ENCODE measurements around the gene TSPAN32. TPM values are rescaled to one million over a fixed set of nuclear protein-coding genes. Genes with fewer than 3 reads are reported as not detected.
A peak's percentile ranks its signal among the peaks of the same experiment; 100 is the strongest.

TSPAN32 gene
- total and polyA plus RNA-seq, 3 experiments from 2014 or later: 6.6 to 68.5 (median 7.4) TPM

DNA sequence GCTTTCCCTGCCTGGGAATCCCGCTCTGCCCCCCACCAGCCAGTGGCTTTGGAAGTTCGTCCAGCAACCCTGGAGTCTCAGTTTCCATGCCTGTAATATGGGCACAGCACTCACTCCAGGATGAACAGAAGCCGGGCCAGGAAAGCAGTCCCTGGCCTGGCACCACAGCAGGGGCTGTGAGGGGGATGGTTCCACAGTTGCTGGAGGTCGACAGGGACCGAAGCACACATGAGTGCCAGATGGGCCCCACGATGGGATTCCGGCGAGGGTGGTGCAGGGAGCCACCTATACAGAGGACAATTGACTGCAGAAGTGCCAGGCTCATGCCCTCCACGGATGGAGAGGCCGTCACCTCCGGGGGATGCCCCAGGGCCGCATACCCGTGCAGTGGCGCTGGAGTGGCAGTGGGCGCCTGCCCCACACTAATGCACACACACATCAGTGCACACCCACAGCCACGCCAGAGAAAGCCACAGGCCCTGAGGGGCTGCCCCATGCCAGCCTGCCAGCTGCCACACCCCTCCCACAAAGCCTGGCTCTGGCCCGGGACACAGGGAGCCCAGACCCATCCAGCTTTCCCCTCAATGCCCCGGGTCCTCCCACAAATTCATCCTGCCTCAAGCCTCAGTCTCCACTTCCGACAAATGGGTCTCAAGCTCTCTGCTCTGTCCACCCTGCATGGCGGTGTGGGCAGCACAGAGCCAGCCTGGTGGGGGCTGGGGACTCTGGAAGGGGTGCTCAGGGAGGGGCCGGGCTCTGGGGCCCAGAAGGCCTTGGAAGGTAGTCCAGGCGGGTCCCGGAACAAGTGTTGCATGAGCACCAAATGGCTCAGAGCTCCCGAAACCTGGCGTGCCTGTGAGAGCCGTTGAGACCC is 41.1 kb upstream of the TSPAN32 start:
- Histone ChIP-seq H3K9me3 (ENCODE audit: low read length) (no peaks in the 10 kb centered on the region), H3K27me3 (ENCODE audit: insufficient read depth, low read length, poor library complexity, severe bottlenecking) (no peaks in the 10 kb centered on the region), H3K4me3 (ENCODE audit: low read length) (no peak overlapping the region), H3K27ac (ENCODE audit: low read depth, low read length) (no peak overlapping the region), H3K36me3 (ENCODE audit: insufficient read depth, low read length) (no peaks in the 10 kb centered on the region), H3K4me1 (ENCODE audit: insufficient read depth, low read length) (peaks cover 8% of the 10 kb centered on the region)
- peaks cover 6 to 7% (median 6%) of the 10 kb centered on the region in 3 donors for H3K4me1 Mint-ChIP-seq
- H3K36me3 Mint-ChIP-seq: no peaks in the 10 kb centered on the region
- H3K27me3 Mint-ChIP-seq: peaks cover 0 to 2% of the 10 kb centered on the region in 2 donors
- DNase-seq: no peak
- H3K27ac Mint-ChIP-seq: no peak overlapping the region
- H3K4me3 Mint-ChIP-seq: no peak overlapping the region
- CTCF ChIA-PET: no interaction called here
- POLR2A ChIA-PET: no interaction called here
- H3K9me3 Mint-ChIP-seq: no peaks in the 10 kb centered on the region

DNA sequence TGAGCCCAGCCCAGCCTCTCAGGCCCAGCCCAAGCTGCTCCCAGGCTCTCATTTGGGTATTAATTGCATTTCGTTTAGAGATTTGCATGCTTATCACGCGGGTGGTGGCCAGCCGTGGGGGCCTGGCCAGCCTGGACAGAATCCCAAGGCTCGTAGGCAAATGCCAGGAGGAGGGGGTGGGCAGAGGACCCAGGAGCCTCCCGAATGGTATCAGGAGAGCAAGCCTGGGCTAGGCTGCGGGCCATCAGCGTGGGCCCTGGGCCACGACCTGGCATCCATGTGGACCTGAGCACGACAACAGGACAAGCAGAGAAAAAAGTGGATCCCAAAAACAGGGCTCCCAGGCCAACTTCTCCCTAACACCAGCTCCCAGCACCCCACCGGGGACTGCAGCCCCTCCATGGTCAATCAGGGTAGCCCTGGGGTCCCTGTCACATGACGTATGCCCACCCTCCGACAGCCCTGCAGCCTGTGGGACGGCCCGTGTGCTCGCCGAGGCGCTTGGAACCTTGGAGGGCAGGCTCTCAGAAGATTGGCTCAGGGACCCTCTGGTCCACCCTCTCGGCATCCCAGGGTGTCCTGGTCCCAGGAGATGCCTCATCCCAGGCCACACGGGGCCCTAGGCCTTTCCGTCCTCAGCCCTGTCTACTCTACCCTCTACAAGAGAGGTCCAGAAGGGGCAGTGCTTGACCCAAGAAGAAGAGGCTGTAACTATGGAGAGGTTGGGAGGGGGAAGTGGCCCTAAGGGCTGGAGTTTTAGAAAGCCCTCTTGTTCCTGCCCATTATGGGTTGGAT is 40.2 kb upstream of the TSPAN32 start:
- no peaks in the 10 kb centered on the region for H3K36me3 Mint-ChIP-seq
- Histone ChIP-seq H3K4me1 (ENCODE audit: insufficient read depth, low read length) (peaks cover 17% of the 10 kb centered on the region), H3K9me3 (ENCODE audit: low read length) (no peaks in the 10 kb centered on the region), H3K27ac (ENCODE audit: low read depth, low read length) (no peak overlapping the region), H3K4me3 (ENCODE audit: low read length) (no peak overlapping the region), H3K27me3 (ENCODE audit: insufficient read depth, low read length, poor library complexity, severe bottlenecking) (no peaks in the 10 kb centered on the region), H3K36me3 (ENCODE audit: insufficient read depth, low read length) (no peaks in the 10 kb centered on the region)
- H3K4me1 Mint-ChIP-seq: peaks cover 15 to 16% (median 15%) of the 10 kb centered on the region in 3 donors
- H3K9me3 Mint-ChIP-seq: no peaks in the 10 kb centered on the region
- DNase-seq: no peak
- no peak overlapping the region for H3K27ac Mint-ChIP-seq
- CTCF ChIA-PET: no interaction called here
- H3K27me3 Mint-ChIP-seq: peaks cover 0 to 2% of the 10 kb centered on the region in 2 donors
- POLR2A ChIA-PET: no interaction called here
- H3K4me3 Mint-ChIP-seq: no peak overlapping the region

- H3K27ac Mint-ChIP-seq: peak overlapping the region in 1 of 8 donors; percentile 19
- POLR2A ChIA-PET: no interaction called here
Measured at GRCh38 chr11:2262301-2263070, 39.3 kb upstream of the TSPAN32 start.

DNA sequence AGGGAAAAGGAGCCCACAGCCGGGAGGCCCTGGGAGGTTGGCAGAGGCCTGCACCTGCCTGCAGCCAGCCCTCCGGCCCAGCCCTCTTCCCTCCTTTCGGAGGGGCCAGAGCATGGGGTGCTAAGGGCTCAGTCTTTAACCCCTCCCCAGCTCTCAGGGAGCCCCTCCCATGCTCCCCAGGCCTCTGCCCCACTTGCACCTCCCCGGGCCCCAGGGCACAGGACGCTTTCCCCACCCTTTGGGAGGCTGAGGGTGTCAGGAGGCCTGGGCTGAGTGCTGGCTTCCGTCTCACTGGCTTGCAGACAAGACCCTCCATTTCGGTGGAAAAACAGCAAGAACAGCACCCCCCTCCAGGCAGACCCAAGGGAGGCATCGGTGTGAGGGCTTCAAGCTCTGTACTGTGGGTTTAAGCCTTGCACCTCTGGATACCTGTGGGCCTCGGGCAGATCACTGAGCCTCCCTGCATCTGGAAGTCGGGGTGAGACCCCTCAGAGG is 38.7 kb upstream of the TSPAN32 start:
- Mint-ChIP-seq H3K9me3 (no peaks in the 10 kb centered on the region), H3K27ac (no peak overlapping the region), H3K36me3 (no peaks in the 10 kb centered on the region), H3K4me3 (peak overlapping the region in 1 of 7 donors; percentile 44), H3K4me1 (peaks cover 17 to 20% (median 19%) of the 10 kb centered on the region in 3 donors), H3K27me3 (peaks cover 0 to 6% of the 10 kb centered on the region in 2 donors)
- H3K27me3 ChIP-seq (ENCODE audit: insufficient read depth, low read length, poor library complexity, severe bottlenecking): no peaks in the 10 kb centered on the region
- DNase-seq: no peak
- ChIA-PET POLR2A (no interaction called here), CTCF (no interaction called here)
- no peaks in the 10 kb centered on the region for H3K9me3 ChIP-seq (ENCODE audit: low read length)
- H3K36me3 ChIP-seq (ENCODE audit: insufficient read depth, low read length): no peaks in the 10 kb centered on the region
- H3K4me1 ChIP-seq (ENCODE audit: insufficient read depth, low read length): peaks cover 22% of the 10 kb centered on the region
- H3K27ac ChIP-seq (ENCODE audit: low read depth, low read length): no peak overlapping the region
- H3K4me3 ChIP-seq (ENCODE audit: low read length): no peak overlapping the region

More at GRCh38 chr11:2262301-2263070, 39.3 kb upstream of the TSPAN32 start:
- DNase-seq: no peak
- no peak overlapping the region for H3K4me3 Mint-ChIP-seq
- peaks cover 17 to 18% (median 17%) of the 10 kb centered on the region in 3 donors for H3K4me1 Mint-ChIP-seq
- CTCF ChIA-PET: no interaction called here
- peaks cover 0 to 2% of the 10 kb centered on the region in 2 donors for H3K27me3 Mint-ChIP-seq
- H3K36me3 Mint-ChIP-seq: no peaks in the 10 kb centered on the region
- H3K4me3 ChIP-seq (ENCODE audit: low read length): no peak overlapping the region
- no peaks in the 10 kb centered on the region for H3K9me3 ChIP-seq (ENCODE audit: low read length)
- no peaks in the 10 kb centered on the region for H3K36me3 ChIP-seq (ENCODE audit: insufficient read depth, low read length)
- H3K4me1 ChIP-seq (ENCODE audit: insufficient read depth, low read length): peaks cover 22% of the 10 kb centered on the region
- no peaks in the 10 kb centered on the region for H3K27me3 ChIP-seq (ENCODE audit: insufficient read depth, low read length, poor library complexity, severe bottlenecking)
- no peaks in the 10 kb centered on the region for H3K9me3 Mint-ChIP-seq
- no peak overlapping the region for H3K27ac ChIP-seq (ENCODE audit: low read depth, low read length)

- peak overlapping the region in 1 of 7 donors; percentile 44 for H3K4me3 Mint-ChIP-seq
- H3K36me3 Mint-ChIP-seq: no peaks in the 10 kb centered on the region
- CTCF ChIA-PET: no interaction called here
- H3K27ac Mint-ChIP-seq: peak overlapping the region in 1 of 8 donors; percentile 55
- no peaks in the 10 kb centered on the region for H3K9me3 Mint-ChIP-seq
- Histone ChIP-seq H3K4me1 (ENCODE audit: insufficient read depth, low read length) (peaks cover 22% of the 10 kb centered on the region), H3K4me3 (ENCODE audit: low read length) (no peak overlapping the region), H3K27me3 (ENCODE audit: insufficient read depth, low read length, poor library complexity, severe bottlenecking) (no peaks in the 10 kb centered on the region), H3K36me3 (ENCODE audit: insufficient read depth, low read length) (no peaks in the 10 kb centered on the region), H3K27ac (ENCODE audit: low read depth, low read length) (no peak overlapping the region), H3K9me3 (ENCODE audit: low read length) (no peaks in the 10 kb centered on the region)
- DNase-seq: no peak
- POLR2A ChIA-PET: no interaction called here
- H3K4me1 Mint-ChIP-seq: peaks cover 22 to 27% (median 25%) of the 10 kb centered on the region in 3 donors
- H3K27me3 Mint-ChIP-seq: peaks cover 0 to 10% of the 10 kb centered on the region in 2 donors
Measured at GRCh38 chr11:2263724-2264360, 38.0 kb upstream of the TSPAN32 start.

- Histone ChIP-seq H3K9me3 (ENCODE audit: low read length) (no peaks in the 10 kb centered on the region), H3K27ac (ENCODE audit: low read depth, low read length) (no peak overlapping the region), H3K36me3 (ENCODE audit: insufficient read depth, low read length) (no peaks in the 10 kb centered on the region), H3K4me1 (ENCODE audit: insufficient read depth, low read length) (peaks cover 22% of the 10 kb centered on the region), H3K27me3 (ENCODE audit: insufficient read depth, low read length, poor library complexity, severe bottlenecking) (no peaks in the 10 kb centered on the region), H3K4me3 (ENCODE audit: low read length) (no peak overlapping the region)
- CTCF ChIA-PET: interaction anchor here (1.1 kb wide), 1 partner anchor 39 kb away, joined by 3 read pairs; no protein-coding TSS in a partner anchor
- H3K9me3 Mint-ChIP-seq: no peaks in the 10 kb centered on the region
- peaks cover 22 to 30% (median 25%) of the 10 kb centered on the region in 3 donors for H3K4me1 Mint-ChIP-seq
- H3K36me3 Mint-ChIP-seq: no peaks in the 10 kb centered on the region
- POLR2A ChIA-PET: no interaction called here
- H3K27ac Mint-ChIP-seq: peak overlapping the region in 1 of 8 donors; percentile 88
- H3K4me3 Mint-ChIP-seq: no peak overlapping the region
- no peak for DNase-seq
- H3K27me3 Mint-ChIP-seq: peaks cover 0 to 10% of the 10 kb centered on the region in 2 donors
Measured at GRCh38 chr11:2264366-2265053, 37.3 kb upstream of the TSPAN32 start.

GRCh38 chr11:2265396-2265795 is 36.4 kb upstream of the TSPAN32 start:
- CTCF ChIA-PET: interaction anchor here (1.1 kb wide), 1 partner anchor 39 kb away, joined by 3 read pairs; no protein-coding TSS in a partner anchor
- DNase-seq: no peak
- H3K36me3 Mint-ChIP-seq: no peaks in the 10 kb centered on the region
- H3K36me3 ChIP-seq (ENCODE audit: insufficient read depth, low read length): no peaks in the 10 kb centered on the region
- peaks cover 0 to 10% of the 10 kb centered on the region in 2 donors for H3K27me3 Mint-ChIP-seq
- H3K9me3 ChIP-seq (ENCODE audit: low read length): no peaks in the 10 kb centered on the region
- H3K27ac ChIP-seq (ENCODE audit: low read depth, low read length): no peak overlapping the region
- H3K4me1 Mint-ChIP-seq: peaks cover 22 to 30% (median 25%) of the 10 kb centered on the region in 3 donors
- H3K9me3 Mint-ChIP-seq: no peaks in the 10 kb centered on the region
- POLR2A ChIA-PET: no interaction called here
- no peaks in the 10 kb centered on the region for H3K27me3 ChIP-seq (ENCODE audit: insufficient read depth, low read length, poor library complexity, severe bottlenecking)
- peak overlapping the region; percentile 4 to 88 (median 74) for H3K27ac Mint-ChIP-seq
- H3K4me3 ChIP-seq (ENCODE audit: low read length): peak overlapping the region; percentile 32
- H3K4me3 Mint-ChIP-seq: peak overlapping the region; percentile 41 to 85 (median 74)
- peaks cover 29% of the 10 kb centered on the region for H3K4me1 ChIP-seq (ENCODE audit: insufficient read depth, low read length)
